ENCODE measurements around the gene PLA2G1B.

The PLA2G1B gene

DNA sequence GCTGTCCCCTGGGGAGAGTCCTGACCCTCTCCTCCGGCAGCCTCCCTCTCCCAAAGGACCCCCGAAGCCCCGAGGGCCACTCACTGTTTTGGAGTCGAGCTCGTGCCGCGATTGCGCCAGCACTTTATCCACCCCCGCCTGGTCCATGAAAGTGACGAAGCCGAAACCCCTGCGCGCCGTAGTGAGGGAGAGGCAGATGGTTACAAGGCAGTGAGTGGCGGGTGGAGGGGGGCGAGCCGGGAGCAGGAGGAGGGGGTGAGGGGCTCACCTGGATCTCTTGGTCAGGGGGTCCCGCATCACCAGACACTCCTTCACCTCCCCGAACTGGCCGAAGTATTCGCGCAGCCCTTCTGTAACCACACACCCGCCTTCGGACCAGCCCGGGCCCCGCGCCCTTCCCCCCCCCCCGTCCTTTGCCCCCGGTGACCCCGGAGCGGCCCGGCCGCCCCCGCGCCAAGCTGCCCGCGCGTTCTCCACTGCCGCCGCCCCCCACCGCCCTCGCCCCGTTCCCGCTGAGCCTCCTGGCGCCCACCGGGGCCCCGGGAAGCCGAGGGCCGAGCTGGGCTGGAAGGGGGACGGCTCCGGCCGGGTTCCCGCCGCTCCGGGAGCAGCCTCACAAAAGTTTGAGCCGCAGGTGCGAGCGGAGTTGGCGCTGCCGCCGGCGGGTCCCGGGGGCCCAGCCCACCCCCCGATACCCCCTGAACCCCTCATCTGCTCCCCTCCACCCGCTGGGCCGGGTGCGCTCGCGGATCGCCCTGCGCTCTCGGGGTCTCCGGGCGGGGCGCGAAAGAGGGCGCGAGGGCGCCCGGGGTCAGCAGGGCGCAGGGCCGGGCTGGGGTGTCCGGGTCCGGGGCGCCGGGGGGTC, 40.6 kb upstream of the PLA2G1B start:
- no peak for TF ChIP-seq FOXP2 (optimal IDR thresholded peaks at IDR 0.05; ENCODE audit: borderline replicate concordance, extremely low read depth, extremely low read length, insufficient read depth)
- TF ChIP-seq, protein P1, sequence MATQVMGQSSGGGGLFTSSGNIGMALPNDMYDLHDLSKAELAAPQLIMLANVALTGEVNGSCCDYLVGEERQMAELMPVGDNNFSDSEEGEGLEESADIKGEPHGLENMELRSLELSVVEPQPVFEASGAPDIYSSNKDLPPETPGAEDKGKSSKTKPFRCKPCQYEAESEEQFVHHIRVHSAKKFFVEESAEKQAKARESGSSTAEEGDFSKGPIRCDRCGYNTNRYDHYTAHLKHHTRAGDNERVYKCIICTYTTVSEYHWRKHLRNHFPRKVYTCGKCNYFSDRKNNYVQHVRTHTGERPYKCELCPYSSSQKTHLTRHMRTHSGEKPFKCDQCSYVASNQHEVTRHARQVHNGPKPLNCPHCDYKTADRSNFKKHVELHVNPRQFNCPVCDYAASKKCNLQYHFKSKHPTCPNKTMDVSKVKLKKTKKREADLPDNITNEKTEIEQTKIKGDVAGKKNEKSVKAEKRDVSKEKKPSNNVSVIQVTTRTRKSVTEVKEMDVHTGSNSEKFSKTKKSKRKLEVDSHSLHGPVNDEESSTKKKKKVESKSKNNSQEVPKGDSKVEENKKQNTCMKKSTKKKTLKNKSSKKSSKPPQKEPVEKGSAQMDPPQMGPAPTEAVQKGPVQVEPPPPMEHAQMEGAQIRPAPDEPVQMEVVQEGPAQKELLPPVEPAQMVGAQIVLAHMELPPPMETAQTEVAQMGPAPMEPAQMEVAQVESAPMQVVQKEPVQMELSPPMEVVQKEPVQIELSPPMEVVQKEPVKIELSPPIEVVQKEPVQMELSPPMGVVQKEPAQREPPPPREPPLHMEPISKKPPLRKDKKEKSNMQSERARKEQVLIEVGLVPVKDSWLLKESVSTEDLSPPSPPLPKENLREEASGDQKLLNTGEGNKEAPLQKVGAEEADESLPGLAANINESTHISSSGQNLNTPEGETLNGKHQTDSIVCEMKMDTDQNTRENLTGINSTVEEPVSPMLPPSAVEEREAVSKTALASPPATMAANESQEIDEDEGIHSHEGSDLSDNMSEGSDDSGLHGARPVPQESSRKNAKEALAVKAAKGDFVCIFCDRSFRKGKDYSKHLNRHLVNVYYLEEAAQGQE (IDR thresholded peaks at IDR 0.05; ENCODE audit: insufficient read depth in 1 of 2, low read depth in 2 of 2, low read length in 2 of 2) = no peak
- TF ChIP-seq SIN3A (IDR thresholded peaks at IDR 0.05; ENCODE audit: borderline replicate concordance, insufficient read depth, low read length) = no peak
- no peak for TF ChIP-seq TAF1 (IDR thresholded peaks at IDR 0.05; ENCODE audit: borderline replicate concordance, insufficient read depth, low read length)
- no peak for TF ChIP-seq POLR2AphosphoS5 (IDR thresholded peaks at IDR 0.05; ENCODE audit: low read depth, low read length)

DNA sequence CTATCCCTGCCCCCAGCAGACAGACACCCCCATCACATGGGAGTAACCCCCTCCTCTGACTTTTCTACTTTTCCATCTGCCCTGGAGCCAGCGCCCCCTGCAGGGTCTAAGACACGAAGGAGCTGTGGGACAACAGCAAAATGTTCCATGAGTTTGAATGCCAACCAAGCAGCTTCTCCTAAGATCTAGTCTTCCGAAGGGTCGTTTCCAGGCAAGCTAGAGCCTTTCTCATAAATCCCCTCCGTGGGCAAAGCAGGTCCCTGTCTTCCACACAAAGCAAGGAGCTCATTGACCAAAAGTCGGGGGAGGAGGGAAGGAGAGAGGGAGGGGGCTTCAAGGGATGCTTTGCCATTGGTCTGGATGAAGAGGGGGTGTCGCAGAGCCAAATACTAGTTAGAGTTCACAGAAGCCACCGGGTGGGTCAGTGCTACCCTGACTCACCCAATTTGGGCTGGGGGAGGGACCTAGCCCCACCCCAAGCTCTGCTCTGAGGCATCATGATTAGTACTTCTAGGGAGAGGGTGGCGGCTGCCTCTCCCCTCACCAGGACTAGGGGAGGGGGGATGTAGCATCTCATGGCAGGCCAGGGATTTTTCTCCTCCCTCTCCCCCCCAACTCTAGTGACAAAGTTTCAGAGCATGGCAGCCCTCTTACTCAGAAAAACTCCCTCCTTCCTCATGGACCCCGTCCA, 39.8 kb upstream of the PLA2G1B start:
- TF ChIP-seq FOXP2 (optimal IDR thresholded peaks at IDR 0.05; ENCODE audit: borderline replicate concordance, extremely low read depth, extremely low read length, insufficient read depth) = no peak
- TF ChIP-seq SIN3A (IDR thresholded peaks at IDR 0.05; ENCODE audit: borderline replicate concordance, insufficient read depth, low read length) = no peak
- TF ChIP-seq TAF1 (IDR thresholded peaks at IDR 0.05; ENCODE audit: borderline replicate concordance, insufficient read depth, low read length) = no peak
- TF ChIP-seq, protein P1 (IDR thresholded peaks at IDR 0.05; ENCODE audit: insufficient read depth in 1 of 2, low read depth in 2 of 2, low read length in 2 of 2) = no peak

DNA sequence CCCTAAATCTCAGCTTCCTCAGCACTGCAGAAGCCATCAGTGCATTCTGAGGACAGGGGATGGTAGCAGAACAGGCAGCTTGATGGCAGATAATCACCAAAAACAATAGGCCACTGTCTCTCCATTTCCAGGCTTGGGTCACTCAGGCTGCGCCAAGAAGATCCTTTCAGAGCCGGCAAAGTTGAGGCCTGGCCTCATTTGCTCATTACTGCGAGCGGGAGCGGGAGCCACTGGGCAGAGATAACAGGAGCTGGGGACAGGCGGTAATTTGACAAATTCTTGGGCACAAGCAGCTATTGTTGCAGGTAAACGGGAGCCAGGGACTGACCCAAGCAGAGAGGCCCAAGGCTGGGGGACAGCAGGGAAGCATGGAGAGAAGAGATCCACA, 39.3 kb upstream of the PLA2G1B start:
- TF ChIP-seq, protein P1 (IDR thresholded peaks at IDR 0.05; ENCODE audit: insufficient read depth in 1 of 2, low read depth in 2 of 2, low read length in 2 of 2) = no peak
- TF ChIP-seq FOXP2 (optimal IDR thresholded peaks at IDR 0.05; ENCODE audit: borderline replicate concordance, extremely low read depth, extremely low read length, insufficient read depth) (no peak), TAF1 (IDR thresholded peaks at IDR 0.05; ENCODE audit: borderline replicate concordance, insufficient read depth, low read length) (no peak), POLR2AphosphoS5 (IDR thresholded peaks at IDR 0.05; ENCODE audit: low read depth, low read length) (no peak), SIN3A (IDR thresholded peaks at IDR 0.05; ENCODE audit: borderline replicate concordance, insufficient read depth, low read length) (no peak)

DNA sequence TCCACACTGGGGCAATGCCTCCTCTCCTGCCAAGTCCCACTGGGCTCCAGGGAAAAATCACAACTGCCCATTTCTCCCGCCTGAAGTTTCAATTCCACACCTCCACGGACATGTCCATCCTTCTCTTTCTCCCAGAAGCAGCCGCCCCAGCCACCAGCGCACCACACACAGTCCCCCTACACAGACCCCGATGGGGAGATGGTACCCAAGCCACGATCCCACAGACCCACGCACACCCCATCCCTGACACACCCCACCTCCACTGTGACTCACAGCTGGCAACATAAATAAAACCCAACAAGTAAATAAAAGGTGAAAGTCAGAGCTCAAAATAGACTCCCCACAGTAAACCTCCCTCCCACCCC, 38.7 kb upstream of the PLA2G1B start:
- TF ChIP-seq TAF1 (IDR thresholded peaks at IDR 0.05; ENCODE audit: borderline replicate concordance, insufficient read depth, low read length) = no peak
- TF ChIP-seq, protein P1 (IDR thresholded peaks at IDR 0.05; ENCODE audit: insufficient read depth in 1 of 2, low read depth in 2 of 2, low read length in 2 of 2) = no peak
- TF ChIP-seq FOXP2 (optimal IDR thresholded peaks at IDR 0.05; ENCODE audit: borderline replicate concordance, extremely low read depth, extremely low read length, insufficient read depth) = no peak
- TF ChIP-seq SIN3A (IDR thresholded peaks at IDR 0.05; ENCODE audit: borderline replicate concordance, insufficient read depth, low read length) = no peak
- no peak for TF ChIP-seq POLR2AphosphoS5 (IDR thresholded peaks at IDR 0.05; ENCODE audit: low read depth, low read length)
